GM12892 (cell line): Measurements from ENCODE around the gene PLA2G2D.

Experiments used
- POLR2A ChIP-seq: IDR thresholded peaks from 2 replicates; pipeline ENCODE4 v1.6.1; 2011; ENCODE audit warnings: low read depth, low read length, control low read depth
- TAF1 ChIP-seq: IDR thresholded peaks from 2 replicates; pipeline ENCODE4 v1.6.1; 2011; ENCODE audit warnings: low read depth, mild to moderate bottlenecking, control low read depth, low read length, borderline replicate concordance

GRCh38 chr1:20068722-20069121 is 50.6 kb downstream of the PLA2G2D start:
- TF ChIP-seq POLR2A, result no peak
- TF ChIP-seq TAF1, result no peak
